Esophagus muscularis mucosa (tissue), 4 donors: ENCODE results near the gene CLVS2. TPM values are rescaled to one million over a fixed set of nuclear protein-coding genes. Genes with fewer than 3 reads are reported as not detected.

Experiments used
- DNase-seq: peaks from one replicate; pipeline ENCODE4 v3.0.0-alpha.2; 2017; ENCODE audit errors: extremely low spot score
- H3K27ac ChIP-seq, 4 donors: fragments of 200-600 bp; sonication (generic); replicated peaks in 1 of 4; 1 replicate in 3 of 4; 2 replicates in 1 of 4; pipeline ENCODE4 v1.5.1; 2016 to 2019; ENCODE audit warnings: mild to moderate bottlenecking in 1 of 4
- H3K27me3 ChIP-seq, 4 donors: fragments of 200-600 bp; sonication (generic); one replicate each; pipeline versions ENCODE4 v1.5.1 to v1.6.0; 2016 to 2019
- H3K36me3 ChIP-seq, 4 donors: fragments of 200-600 bp; sonication (generic); one replicate each; pipeline ENCODE4 v1.5.1; 2016 to 2019
- H3K4me1 ChIP-seq, 4 donors: fragments of 200-600 bp; sonication (generic); one replicate each; pipeline ENCODE4 v1.5.1; 2016 to 2019
- H3K4me3 ChIP-seq, 4 donors: fragments of 200-600 bp; sonication (generic); 1 replicate in 2 of 4; 2 replicates in 2 of 4; pipeline ENCODE4 v1.5.1; 2016 to 2019; ENCODE audit warnings: mild to moderate bottlenecking in 4 of 4, moderate library complexity in 1 of 4
- H3K9me3 ChIP-seq, 4 donors: fragments of 200-600 bp; sonication (generic); 1 replicate in 3 of 4; 2 replicates in 1 of 4; pipeline ENCODE4 v1.5.1; 2016 to 2019
- EP300 ChIP-seq: sonication (generic); formaldehyde crosslinking; IDR thresholded peaks from one replicate; pipeline ENCODE4 v1.6.1; 2017; ENCODE audit warnings: antibody characterized with exemption
- POLR2A ChIP-seq: fragments of 450-650 bp; IDR thresholded peaks from one replicate; pipeline ENCODE4 v1.6.1; 2017; ENCODE audit warnings: antibody characterized with exemption, moderate library complexity, mild to moderate bottlenecking, low read depth
- POLR2AphosphoS5 ChIP-seq, 2 donors: sonication (generic); formaldehyde crosslinking; IDR thresholded peaks; one replicate each; pipeline ENCODE4 v1.6.1; 2017; ENCODE audit warnings: antibody characterized with exemption in 2 of 2
- WGBS: methylation state at CpG from one replicate; pipeline ENCODE4 v1.1.5; 2018; 5-methylcytosine and 5-hydroxymethylcytosine counted together
- intact Hi-C: fragments of 100-400 bp; cut with DNase I; formaldehyde crosslinking; loops from one replicate; pipeline ENCODE4 v1.15.1; 2023
- total RNA-seq, 4 donors: library from RNA; depleted of rRNA; stranded (reverse); fragments of >200 nt; gene quantifications; one replicate each; pipeline versions ENCODE4 v1.1.0 to v1.2.1, GENCODE V29; 2016
- TF ChIP-seq, protein P1 (sequence below), 3 experiments: fragments of 200-600 bp in 2 of 3; fragments of 450-650 bp in 1 of 3; sonication (generic) in 2 of 3; IDR thresholded peaks; one replicate each; pipeline ENCODE4 v1.5.1; 2017 to 2019; ENCODE audit warnings: antibody characterized with exemption in 3 of 3, mild to moderate bottlenecking in 2 of 3, moderate library complexity in 1 of 3

The CLVS2 gene
- total RNA-seq, 4 donors from 2014 or later: under 0.01 to 0.33 (median 0.12) TPM

- Histone ChIP-seq H3K4me1 (no peaks in the 10 kb centered on the region), H3K27me3 (no peaks in the 10 kb centered on the region), H3K36me3 (no peaks in the 10 kb centered on the region), H3K9me3 (no peaks in the 10 kb centered on the region), H3K27ac (no peak overlapping the region), H3K4me3 (no peak overlapping the region)
- intact Hi-C loops: no loop called here
- TF ChIP-seq EP300 (no peak), POLR2A (no peak), POLR2AphosphoS5 (IDR thresholded peaks at IDR 0.05) (no peak)
- TF ChIP-seq, protein P1, sequence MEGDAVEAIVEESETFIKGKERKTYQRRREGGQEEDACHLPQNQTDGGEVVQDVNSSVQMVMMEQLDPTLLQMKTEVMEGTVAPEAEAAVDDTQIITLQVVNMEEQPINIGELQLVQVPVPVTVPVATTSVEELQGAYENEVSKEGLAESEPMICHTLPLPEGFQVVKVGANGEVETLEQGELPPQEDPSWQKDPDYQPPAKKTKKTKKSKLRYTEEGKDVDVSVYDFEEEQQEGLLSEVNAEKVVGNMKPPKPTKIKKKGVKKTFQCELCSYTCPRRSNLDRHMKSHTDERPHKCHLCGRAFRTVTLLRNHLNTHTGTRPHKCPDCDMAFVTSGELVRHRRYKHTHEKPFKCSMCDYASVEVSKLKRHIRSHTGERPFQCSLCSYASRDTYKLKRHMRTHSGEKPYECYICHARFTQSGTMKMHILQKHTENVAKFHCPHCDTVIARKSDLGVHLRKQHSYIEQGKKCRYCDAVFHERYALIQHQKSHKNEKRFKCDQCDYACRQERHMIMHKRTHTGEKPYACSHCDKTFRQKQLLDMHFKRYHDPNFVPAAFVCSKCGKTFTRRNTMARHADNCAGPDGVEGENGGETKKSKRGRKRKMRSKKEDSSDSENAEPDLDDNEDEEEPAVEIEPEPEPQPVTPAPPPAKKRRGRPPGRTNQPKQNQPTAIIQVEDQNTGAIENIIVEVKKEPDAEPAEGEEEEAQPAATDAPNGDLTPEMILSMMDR (IDR thresholded peaks at IDR 0.05): no peak
- DNase-seq: no peak
- WGBS: 64% methylated on average over 1 of the region's 1 CpG
Observed at GRCh38 chr6:123105561-123105960, 109.5 kb downstream of the CLVS2 start.

DNA sequence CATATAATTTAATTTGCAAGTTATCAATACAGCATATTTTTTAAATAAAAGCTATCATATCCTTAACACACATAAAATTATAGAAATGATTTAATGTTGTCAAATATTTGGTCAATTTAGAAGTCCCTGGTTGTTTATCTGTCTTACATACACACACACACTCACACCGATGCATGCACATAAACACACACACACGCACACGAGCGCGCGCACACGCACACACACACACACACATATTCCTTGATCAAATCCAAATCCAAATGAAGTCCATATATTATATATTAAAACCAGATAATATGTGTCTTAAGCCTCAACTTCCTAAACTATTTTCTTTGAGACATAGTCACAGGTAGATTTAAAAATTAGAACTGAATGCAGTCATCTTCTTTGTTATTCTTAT, 120.3 kb downstream of the CLVS2 start:
- TF ChIP-seq, protein P1 (IDR thresholded peaks at IDR 0.05): no peak
- no peak for TF ChIP-seq POLR2AphosphoS5 (IDR thresholded peaks at IDR 0.05)
- no peak for TF ChIP-seq POLR2A
- no peak for TF ChIP-seq EP300
- WGBS: 84% methylated on average over 7 of the region's 7 CpGs
- intact Hi-C loops: no loop called here

DNA sequence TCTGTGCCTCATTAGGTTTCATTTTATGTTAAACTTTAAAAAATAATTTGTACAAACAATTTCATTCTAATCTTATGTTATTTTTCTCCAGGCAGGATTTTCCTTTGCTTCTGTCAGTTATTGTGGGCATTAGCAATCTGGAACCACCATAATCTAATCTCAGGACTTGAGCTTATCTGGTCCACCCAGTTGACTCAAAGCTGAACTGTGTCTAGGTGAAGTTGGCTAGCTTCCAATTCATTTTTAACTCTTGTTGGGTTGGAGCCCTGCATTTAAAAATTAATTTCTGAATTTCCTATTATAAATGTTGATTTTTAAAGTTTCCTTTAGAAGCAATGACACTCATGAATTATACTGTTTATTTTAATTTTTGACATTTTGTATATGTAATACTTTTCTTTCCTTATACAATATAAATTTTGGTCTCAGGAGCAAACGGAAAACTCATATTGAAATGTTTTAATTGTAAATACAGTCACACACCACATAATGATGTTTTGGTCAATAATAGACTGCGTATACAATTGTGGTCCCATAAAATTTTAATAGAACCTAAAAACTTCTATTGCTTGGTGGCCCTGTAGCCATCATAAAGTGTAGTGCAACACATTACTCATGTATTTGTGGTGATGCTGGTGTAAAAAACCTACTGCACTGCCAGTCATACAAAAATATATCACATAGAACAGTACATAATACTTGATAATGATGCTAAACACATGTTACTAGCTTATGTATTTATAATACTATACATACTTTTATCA, 121.3 kb downstream of the CLVS2 start:
- DNase-seq: no peak
- intact Hi-C loops: no loop called here
- TF ChIP-seq, protein P1 (IDR thresholded peaks at IDR 0.05): no peak
- TF ChIP-seq EP300 (no peak), POLR2A (no peak), POLR2AphosphoS5 (IDR thresholded peaks at IDR 0.05) (no peak)
- H3K4me3 ChIP-seq: no peak overlapping the region
- H3K9me3 ChIP-seq: no peaks in the 10 kb centered on the region
- H3K36me3 ChIP-seq: no peaks in the 10 kb centered on the region
- no peaks in the 10 kb centered on the region for H3K4me1 ChIP-seq
- 47% methylated on average over 2 of the region's 2 CpGs for WGBS
- no peak overlapping the region for H3K27ac ChIP-seq
- H3K27me3 ChIP-seq: no peaks in the 10 kb centered on the region

More for the DNA sequence above, 120.3 kb downstream of the CLVS2 start:
- Histone ChIP-seq H3K27ac (no peak overlapping the region), H3K4me1 (no peaks in the 10 kb centered on the region), H3K27me3 (no peaks in the 10 kb centered on the region), H3K9me3 (no peaks in the 10 kb centered on the region), H3K4me3 (no peak overlapping the region), H3K36me3 (no peaks in the 10 kb centered on the region)
- DNase-seq: no peak

DNA sequence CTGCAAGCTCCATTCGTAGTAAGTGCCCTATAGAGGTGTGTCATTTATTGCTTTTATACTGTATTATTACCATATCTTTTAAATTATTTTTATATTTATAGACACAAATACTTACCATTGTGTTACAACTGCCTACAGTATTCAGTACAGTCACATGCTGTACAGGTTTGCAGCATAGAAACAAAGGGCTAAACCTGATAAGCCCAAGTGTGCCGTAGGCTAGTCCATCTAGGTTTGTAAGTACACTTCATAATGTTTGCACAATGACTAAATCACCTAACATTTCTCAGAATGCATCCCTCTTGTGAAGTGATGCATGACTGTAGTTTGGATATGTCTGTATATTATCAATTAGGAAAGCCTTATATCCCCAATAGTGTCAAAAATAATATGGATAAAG, 122.8 kb downstream of the CLVS2 start:
- no peaks in the 10 kb centered on the region for H3K27me3 ChIP-seq
- intact Hi-C loops: no loop called here
- no peaks in the 10 kb centered on the region for H3K36me3 ChIP-seq
- H3K4me3 ChIP-seq: no peak overlapping the region
- no peak overlapping the region for H3K27ac ChIP-seq
- H3K9me3 ChIP-seq: no peaks in the 10 kb centered on the region
- WGBS: 80% methylated on average over 2 of the region's 2 CpGs
- no peaks in the 10 kb centered on the region for H3K4me1 ChIP-seq
- no peak for DNase-seq
- no peak for TF ChIP-seq POLR2A
- TF ChIP-seq POLR2AphosphoS5 (IDR thresholded peaks at IDR 0.05): no peak
- TF ChIP-seq, protein P1 (IDR thresholded peaks at IDR 0.05): no peak
- no peak for TF ChIP-seq EP300

Other genes with a start within 250 kb of the CLVS2 start
- gene FABP7, start 216.5 kb upstream of the CLVS2 start, total RNA-seq: not detected
- 10 to 100 TPM in 1 of 4 donors, 1 to 10 TPM in 3; 6.6 to 14.9 (median 7.4) TPM for gene SMPDL3A, start 207.0 kb upstream of the CLVS2 start, total RNA-seq